ENCODE data around the gene RNASEH2B.

The RNASEH2B gene

GRCh38 chr13:50909605-50910484, at the start of gene RNASEH2B:
TSS of gene RNASEH2B (plus strand) at chr13:50909791. CDS start at chr13:50910077, 286 bp downstream.
- H3K4me3 ChIP-seq (replicated peaks in 1 of 2; ENCODE audit: low read depth in 2 of 2, low read length in 2 of 2), result peak within 1 kb of the TSS; percentile 69 to 80
- TF ChIP-seq CTCF (IDR thresholded peaks at IDR 0.05; ENCODE audit: low read depth, low read length), result no peak
- peak; percentile 59 to 68 for DNase-seq (ENCODE audit: low read depth in 2 of 2)

GRCh38 chr13:50864492-50864891, 45.1 kb upstream of the RNASEH2B start:
- TF ChIP-seq CTCF (IDR thresholded peaks at IDR 0.05; ENCODE audit: low read depth, low read length), result no peak
- H3K4me3 ChIP-seq (replicated peaks in 1 of 2; ENCODE audit: low read depth in 2 of 2, low read length in 2 of 2), result no peak overlapping the region
- DNase-seq (ENCODE audit: low read depth in 2 of 2), result no peak

GRCh38 chr13:50866817-50867636, 42.6 kb upstream of the RNASEH2B start:
- no peak overlapping the region for H3K4me3 ChIP-seq (replicated peaks in 1 of 2; ENCODE audit: low read depth in 2 of 2, low read length in 2 of 2)
- DNase-seq (ENCODE audit: low read depth in 2 of 2), result no peak
- no peak for TF ChIP-seq CTCF (IDR thresholded peaks at IDR 0.05; ENCODE audit: low read depth, low read length)

- no peak for TF ChIP-seq CTCF (IDR thresholded peaks at IDR 0.05; ENCODE audit: low read depth, low read length)
- DNase-seq (ENCODE audit: low read depth in 2 of 2), result no peak
Observed at GRCh38 chr13:50867637-50867945, 42.0 kb upstream of the RNASEH2B start.

GRCh38 chr13:50871405-50871804, 38.2 kb upstream of the RNASEH2B start:
- TF ChIP-seq CTCF (IDR thresholded peaks at IDR 0.05; ENCODE audit: low read depth, low read length), result no peak
- H3K4me3 ChIP-seq (replicated peaks in 1 of 2; ENCODE audit: low read depth in 2 of 2, low read length in 2 of 2), result no peak overlapping the region
- no peak for DNase-seq (ENCODE audit: low read depth in 2 of 2)

More at GRCh38 chr13:50867637-50867945, 42.0 kb upstream of the RNASEH2B start:
- no peak overlapping the region for H3K4me3 ChIP-seq (replicated peaks in 1 of 2; ENCODE audit: low read depth in 2 of 2, low read length in 2 of 2)

GRCh38 chr13:50873467-50873866, 36.1 kb upstream of the RNASEH2B start:
- no peak overlapping the region for H3K4me3 ChIP-seq (replicated peaks in 1 of 2; ENCODE audit: low read depth in 2 of 2, low read length in 2 of 2)
- TF ChIP-seq CTCF (IDR thresholded peaks at IDR 0.05; ENCODE audit: low read depth, low read length), result no peak
- peak in 1 of 2 donors; percentile 14 for DNase-seq (ENCODE audit: low read depth in 2 of 2)
